HG03095 (cell line): Measurements from ENCODE around the gene AGT.
"Not testable (repeated sequence)": the region's sequence is repeated elsewhere in the genome, so short reads cannot be mapped to it uniquely, and the experiment has no call there.

Experiments
- ATAC-seq: cut with Tn5 transposase; IDR thresholded peaks from one replicate; pipeline ENCODE4 v1.9.1; 2021; ENCODE audit warnings: moderate library complexity; ENCODE audit not compliant: unreplicated experiment

AGT gene

GRCh38 chr1:230744382-230744781 is 30.5 kb upstream of the AGT start:
- ATAC-seq = no peak

- ATAC-seq = no peak
These were observed 30.0 kb upstream of the AGT start for GRCh38 chr1:230743899-230744298.

- ATAC-seq = no peak
These were observed 25.8 kb upstream of the AGT start for GRCh38 chr1:230739564-230740290.

- no peak for ATAC-seq
These were observed 23.8 kb upstream of the AGT start for GRCh38 chr1:230737622-230738262.

GRCh38 chr1:230735447-230735846 is 21.5 kb upstream of the AGT start:
- no peak for ATAC-seq

GRCh38 chr1:230730977-230731376 is 17.1 kb upstream of the AGT start:
- no peak for ATAC-seq

DNA sequence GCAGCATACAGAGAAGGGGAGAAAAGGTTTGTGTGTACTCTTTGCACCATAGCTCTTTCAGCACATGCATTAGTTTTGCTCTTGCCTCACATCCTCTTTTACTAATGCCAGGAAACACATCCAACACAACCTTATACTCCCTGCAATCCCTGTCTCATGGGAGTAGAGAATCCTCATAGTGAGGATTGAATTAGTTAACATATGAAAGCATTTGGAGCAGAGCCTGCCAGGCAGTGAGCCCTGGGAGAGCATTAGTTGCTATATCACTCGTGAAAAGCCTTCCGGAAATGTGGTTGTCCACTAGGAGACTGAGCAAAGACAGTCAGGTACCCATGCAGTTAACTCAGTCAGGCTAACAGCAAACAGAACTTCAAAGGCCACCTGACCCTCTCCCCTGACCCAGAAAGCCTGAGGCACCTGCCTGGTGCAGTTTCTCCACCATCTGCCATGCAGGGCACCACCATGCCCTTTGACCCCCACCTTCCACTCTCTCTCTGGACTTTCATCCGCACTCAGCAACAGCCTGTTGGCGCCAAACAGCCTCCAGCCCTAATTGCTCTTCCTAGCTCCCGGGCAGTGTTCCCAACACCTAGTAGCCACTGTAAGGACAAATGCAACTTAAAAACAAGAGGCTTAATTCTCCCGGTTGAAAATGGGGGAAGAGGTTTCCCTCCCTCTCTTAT is 14.9 kb upstream of the AGT start:
- no peak for ATAC-seq

DNA sequence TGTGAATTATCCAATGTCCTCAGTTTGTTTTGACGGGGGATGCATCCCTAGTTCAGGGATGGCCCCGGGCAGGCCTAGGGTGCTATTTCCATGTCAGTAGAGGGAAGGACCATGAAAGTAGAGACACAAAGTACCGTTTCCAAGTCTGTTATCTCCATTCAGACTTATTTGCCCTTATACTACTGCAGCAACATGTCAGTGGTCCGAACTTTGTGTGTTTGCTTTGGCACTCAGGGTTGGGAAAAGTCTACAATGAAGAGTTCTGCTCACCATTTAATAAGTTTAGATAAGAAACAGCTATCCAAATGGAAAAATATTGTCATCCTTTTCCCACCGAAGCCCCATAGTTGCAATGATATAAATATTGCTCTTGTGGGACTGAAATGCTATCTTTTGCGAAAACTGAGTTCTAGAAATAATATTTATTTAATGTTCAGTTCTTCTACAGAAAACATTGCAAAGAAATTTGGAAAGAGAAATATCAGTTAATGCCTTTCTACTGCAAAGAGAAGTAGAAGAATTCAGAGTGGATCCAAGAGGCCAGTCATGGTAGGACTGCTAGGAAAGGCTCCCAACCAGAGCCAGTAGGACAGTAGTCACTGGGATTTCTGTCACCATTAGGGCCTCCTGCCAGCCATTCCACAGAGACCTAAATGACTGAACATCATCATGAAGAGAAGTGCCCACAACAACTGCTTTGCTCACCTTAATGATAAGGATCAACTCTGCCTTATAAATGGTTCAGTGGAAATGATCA is 11.5 kb upstream of the AGT start:
- no peak for ATAC-seq

- ATAC-seq = not testable (repeated sequence)
These were observed 8.1 kb upstream of the AGT start for GRCh38 chr1:230721849-230722522.

GRCh38 chr1:230717251-230717650 is 3.3 kb upstream of the AGT start:
- no peak for ATAC-seq

GRCh38 chr1:230716453-230716852 is 2.5 kb upstream of the AGT start:
- ATAC-seq = not testable (repeated sequence)

DNA sequence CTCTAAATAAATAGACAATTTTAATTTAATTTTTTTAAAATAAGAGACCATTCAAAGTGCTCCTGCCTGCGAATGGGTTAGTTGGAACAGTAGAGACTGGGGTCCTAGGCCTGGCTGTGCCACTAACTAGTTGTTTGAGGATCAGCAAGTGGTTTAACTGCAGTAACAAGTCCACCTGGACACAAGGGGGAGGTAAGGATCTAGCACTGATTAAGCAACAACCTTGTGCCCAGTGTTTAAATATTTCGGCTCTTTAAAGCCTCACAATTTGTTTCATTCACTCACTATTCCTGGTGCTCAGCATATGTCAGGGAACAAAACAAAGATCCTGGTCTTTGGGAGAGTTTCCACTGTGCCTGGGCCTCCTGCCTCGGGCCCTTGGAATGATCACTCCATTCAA is 1.6 kb upstream of the AGT start:
- no peak for ATAC-seq

GRCh38 chr1:230713547-230713914 is 391 bp downstream of the AGT start:
- ATAC-seq = no peak

DNA sequence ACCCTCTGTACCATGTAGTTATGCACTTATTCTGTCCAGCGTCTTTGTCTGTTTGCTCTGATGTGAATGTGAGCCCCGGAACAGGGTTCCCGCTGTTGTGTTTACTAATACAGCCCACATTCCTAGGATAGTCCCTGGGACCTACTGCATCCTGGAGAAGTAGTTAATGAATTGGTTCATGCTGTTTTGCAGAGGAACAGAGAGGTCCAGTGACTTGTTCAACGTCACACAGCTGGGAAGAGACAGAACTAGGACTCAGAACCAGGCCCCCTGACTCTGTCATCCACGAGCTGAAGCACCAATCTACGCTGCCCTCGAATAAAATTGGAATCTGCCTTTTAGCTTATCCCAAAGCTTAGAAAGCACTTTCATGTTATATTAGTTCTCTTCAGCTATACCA is 784 bp downstream of the AGT start:
- no peak for ATAC-seq

GRCh38 chr1:230712470-230712942 is 1.4 kb downstream of the AGT start:
- ATAC-seq = no peak

GRCh38 chr1:230711245-230711644 is 2.7 kb downstream of the AGT start:
- no peak for ATAC-seq

DNA sequence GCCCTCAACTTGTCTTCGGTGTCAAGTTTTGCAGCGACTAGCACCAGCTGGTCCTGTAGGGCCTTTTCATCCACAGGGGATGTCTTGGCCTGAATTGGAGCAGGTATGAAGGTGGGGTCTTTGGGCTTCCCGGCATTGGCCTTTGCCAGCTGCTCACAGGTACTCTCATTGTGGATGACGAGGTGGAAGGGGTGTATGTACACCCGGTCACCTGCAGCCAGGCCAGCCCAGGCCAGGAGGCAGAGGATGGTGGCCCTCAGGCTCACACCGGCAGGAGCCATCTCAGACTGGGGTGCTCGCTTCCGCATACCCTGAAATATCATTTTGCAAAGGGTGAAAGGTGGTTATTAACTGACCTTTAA is 3.4 kb downstream of the AGT start:
- ATAC-seq = no peak

DNA sequence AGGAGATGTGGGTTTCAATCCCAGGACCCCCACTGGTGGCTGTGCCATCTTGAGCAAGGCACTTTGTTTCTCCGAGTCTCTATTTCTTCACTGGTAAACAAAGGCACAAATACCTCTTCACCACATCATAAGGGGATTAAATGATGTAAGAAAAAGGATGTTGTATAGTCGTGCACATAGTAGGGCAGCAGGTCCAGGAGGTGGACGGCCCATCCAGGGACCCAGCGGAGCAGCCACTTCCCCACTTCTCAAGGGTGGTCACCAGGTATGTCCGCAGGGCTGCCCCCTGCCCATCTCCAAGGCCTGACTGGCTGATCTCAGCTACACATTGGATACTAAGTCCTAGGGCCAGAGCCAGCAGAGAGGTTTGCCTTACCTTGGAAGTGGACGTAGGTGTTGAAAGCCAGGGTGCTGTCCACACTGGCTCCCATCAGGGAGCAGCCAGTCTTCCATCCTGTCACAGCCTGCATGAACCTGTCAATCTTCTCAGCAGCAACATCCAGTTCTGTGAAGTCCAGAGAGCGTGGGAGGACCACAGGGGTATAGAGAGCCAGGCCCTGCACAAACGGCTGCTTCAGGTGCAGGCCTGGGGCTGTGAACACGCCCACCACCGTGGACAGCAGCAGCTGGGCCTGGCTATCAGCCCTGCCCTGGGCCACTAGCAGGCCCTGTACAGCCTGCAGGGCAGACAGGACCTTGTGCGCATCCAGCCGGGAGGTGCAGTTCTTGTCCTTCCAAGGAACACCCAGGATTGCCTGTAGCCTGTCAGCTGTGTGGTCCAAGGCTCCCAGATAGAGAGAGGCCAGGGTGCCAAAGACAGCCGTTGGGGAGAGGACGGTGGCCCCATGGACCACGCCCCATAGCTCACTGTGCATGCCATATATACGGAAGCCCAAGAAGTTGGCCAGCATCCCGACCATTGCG is 4.0 kb downstream of the AGT start:
- no peak for ATAC-seq

DNA sequence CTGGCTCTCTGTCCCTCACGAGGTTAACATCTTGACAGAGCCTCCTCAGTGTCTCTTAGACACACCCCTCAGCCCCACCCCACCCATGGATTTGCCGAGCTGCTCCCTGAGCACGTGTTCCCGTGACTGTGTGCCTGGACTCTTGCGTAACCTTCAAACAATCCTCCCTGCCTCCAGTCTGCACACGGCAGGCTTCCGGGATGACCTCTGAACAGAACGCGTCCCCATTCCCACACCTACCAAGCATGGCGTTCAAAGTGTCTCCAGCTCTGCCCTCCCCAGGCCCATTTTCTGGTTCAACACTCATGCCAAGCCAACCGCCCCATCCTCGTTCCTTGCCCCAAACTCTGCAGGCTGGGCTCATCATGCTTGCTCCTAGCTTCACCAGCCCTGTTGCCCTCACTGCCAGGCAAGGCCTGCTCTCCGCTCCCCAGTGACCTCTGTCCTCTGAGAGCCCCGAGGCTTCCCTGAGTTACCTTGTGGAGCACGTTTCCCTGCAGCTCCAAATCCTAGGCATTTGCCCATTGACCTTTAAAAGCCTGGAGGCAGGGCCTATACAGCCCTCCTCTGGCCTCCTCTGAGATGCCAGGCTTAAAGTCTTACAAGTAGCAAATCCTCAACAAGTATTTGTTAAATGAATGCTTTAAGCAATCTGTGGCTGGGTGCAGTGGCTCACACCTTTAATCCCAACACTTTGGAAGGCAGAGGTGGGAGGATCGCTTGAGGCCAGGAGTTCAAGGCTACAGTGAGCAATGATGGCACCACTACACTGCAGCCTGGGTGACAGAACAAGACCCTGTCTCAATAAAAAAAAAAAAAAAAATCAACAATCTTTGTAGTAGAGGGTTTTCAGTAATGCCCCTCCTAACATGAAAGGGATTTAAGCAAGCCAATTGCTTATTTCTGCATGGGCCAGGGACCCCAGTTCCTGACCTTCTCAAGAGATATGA is 5.0 kb downstream of the AGT start:
- ATAC-seq = no peak
